Thymus (tissue), 14 donors: ENCODE data around the gene PSMA5. TPM values are rescaled to one million over a fixed set of nuclear protein-coding genes. Genes with fewer than 3 reads are reported as not detected.
"Not testable (repeated sequence)": the region's sequence is repeated elsewhere in the genome, so short reads cannot be mapped to it uniquely, and the experiment has no call there.

ENCODE experiments used
- DNase-seq, 9 donors: peaks; one replicate each; pipeline ENCODE4 v3.0.0-alpha.2; 2013; ENCODE audit warnings: low spot score in 9 of 9, low read depth in 6 of 9, missing footprints in 1 of 9
- H3K27ac ChIP-seq, 2 donors: one replicate each; pipeline ENCODE4 v1.5.1; 2013; ENCODE audit warnings: control low read depth in 1 of 2, low read depth in 1 of 2, low read length in 1 of 2, mild to moderate bottlenecking in 1 of 2, moderate library complexity in 1 of 2
- H3K27me3 ChIP-seq, 2 donors: one replicate each; pipeline ENCODE4 v1.5.1; 2013; ENCODE audit warnings: low read length in 1 of 2; ENCODE audit not compliant: control insufficient read depth in 2 of 2, insufficient read depth in 1 of 2
- H3K36me3 ChIP-seq, 2 donors: one replicate each; pipeline ENCODE4 v1.5.1; 2013; ENCODE audit warnings: low read length in 1 of 2, mild to moderate bottlenecking in 1 of 2, moderate library complexity in 1 of 2; ENCODE audit not compliant: control insufficient read depth in 2 of 2, insufficient read depth in 2 of 2
- H3K4me1 ChIP-seq, 2 donors: one replicate each; pipeline ENCODE4 v1.5.1; 2013; ENCODE audit warnings: low read length in 2 of 2; ENCODE audit not compliant: control insufficient read depth in 2 of 2, insufficient read depth in 2 of 2
- H3K4me3 ChIP-seq, 2 donors: one replicate each; pipeline ENCODE4 v1.5.1; 2013; ENCODE audit warnings: low read length in 2 of 2, control low read depth in 1 of 2, mild to moderate bottlenecking in 1 of 2
- H3K9me3 ChIP-seq, 2 donors: one replicate each; pipeline ENCODE4 v1.5.1; 2013; ENCODE audit warnings: low read length in 1 of 2, mild to moderate bottlenecking in 1 of 2; ENCODE audit not compliant: control insufficient read depth in 2 of 2, insufficient read depth in 1 of 2
- WGBS: extraction: QIAGEN DNeasy Blood & Tissue Kit; methylation state at CpG from one replicate; pipeline ENCODE4 v1.1.7; 2013; 5-methylcytosine and 5-hydroxymethylcytosine counted together
- long read RNA-seq, 10 donors: transcript quantifications; one replicate each; lab custom pipeline, GENCODE V29; 2026
- polyA plus RNA-seq: library from polyadenylated mRNA; stranded (reverse); fragments of 200-250 nt; gene quantifications from one replicate; pipeline ENCODE4 v1.2.3, GENCODE V29; 2013
- total RNA-seq: library from RNA; stranded (reverse); fragments of 120-200 nt; gene quantifications from one replicate; pipeline ENCODE4 v1.2.4, GENCODE V29; 2013
- donor health status: healthy.

PSMA5 gene
- total RNA-seq: 144 TPM
- 72.3 TPM for polyA plus RNA-seq
- long read RNA-seq, donor 1, transcript PSMA5-201 (9 exons, 3,729 nt): major isoform, 13 of 13 reads
- long read RNA-seq, donor 1, partial matches to known transcripts: 0 of 13 reads
- long read RNA-seq, donor 1, other reads (novel, unspliced or antisense): 0 of 13 reads
- long read RNA-seq, donor 2, transcript PSMA5-201 (9 exons, 3,729 nt): major isoform, 99 of 125 reads
- long read RNA-seq, donor 2, partial matches to known transcripts: 18 of 125 reads
- long read RNA-seq, donor 2, other reads (novel, unspliced or antisense): 7 of 125 reads
- long read RNA-seq, donor 3, transcript PSMA5-201 (9 exons, 3,729 nt): major isoform, 162 of 224 reads
- long read RNA-seq, donor 3, partial matches to known transcripts: 47 of 224 reads
- long read RNA-seq, donor 3, other reads (novel, unspliced or antisense): 15 of 224 reads
- long read RNA-seq, donor 4, transcript PSMA5-201 (9 exons, 3,729 nt): major isoform, 40 of 54 reads
- long read RNA-seq, donor 4, partial matches to known transcripts: 14 of 54 reads
- long read RNA-seq, donor 4, other reads (novel, unspliced or antisense): 0 of 54 reads
- long read RNA-seq, donor 5, transcript PSMA5-201 (9 exons, 3,729 nt): major isoform, 159 of 261 reads
- long read RNA-seq, donor 5, partial matches to known transcripts: 84 of 261 reads
- long read RNA-seq, donor 5, other reads (novel, unspliced or antisense): 17 of 261 reads
- long read RNA-seq, donor 6, transcript PSMA5-201 (9 exons, 3,729 nt): major isoform, 56 of 70 reads
- long read RNA-seq, donor 6, partial matches to known transcripts: 12 of 70 reads
- long read RNA-seq, donor 6, other reads (novel, unspliced or antisense): 0 of 70 reads
- long read RNA-seq, donor 7, transcript PSMA5-201 (9 exons, 3,729 nt): major isoform, 102 of 108 reads
- long read RNA-seq, donor 7, partial matches to known transcripts: 0 of 108 reads
- long read RNA-seq, donor 7, other reads (novel, unspliced or antisense): 5 of 108 reads
- long read RNA-seq, donor 8, transcript PSMA5-201 (9 exons, 3,729 nt): major isoform, 29 of 30 reads
- long read RNA-seq, donor 8, partial matches to known transcripts: 0 of 30 reads
- long read RNA-seq, donor 8, other reads (novel, unspliced or antisense): 0 of 30 reads
- long read RNA-seq, donor 9, transcript PSMA5-201 (9 exons, 3,729 nt): major isoform, 73 of 82 reads
- long read RNA-seq, donor 9, partial matches to known transcripts: 0 of 82 reads
- long read RNA-seq, donor 9, other reads (novel, unspliced or antisense): 7 of 82 reads
- long read RNA-seq, donor 10, transcript PSMA5-201 (9 exons, 3,729 nt): major isoform, 52 of 52 reads
- long read RNA-seq, donor 10, partial matches to known transcripts: 0 of 52 reads
- long read RNA-seq, donor 10, other reads (novel, unspliced or antisense): 0 of 52 reads

- peak; percentile 89 to 99 (median 96) for DNase-seq
- peak within 1 kb of the TSS; percentile 92 to 96 for H3K4me3 ChIP-seq
- WGBS: under 1% methylated on average over 50 of the region's 50 CpGs
- peak within 1 kb of the TSS; percentile 95 to 96 for H3K27ac ChIP-seq
- no peaks in the 10 kb centered on the region for H3K9me3 ChIP-seq
- peaks cover 0 to 2% of the 10 kb centered on the region in 2 donors for H3K36me3 ChIP-seq
- no peaks in the 10 kb centered on the region for H3K27me3 ChIP-seq
- peaks cover 7 to 14% of the 10 kb centered on the region in 2 donors for H3K4me1 ChIP-seq
These were observed at the start of gene PSMA5 for GRCh38 chr1:109426281-109427170. Gene PSMA5, minus strand, starts transcription at chr1:109426448. Its CDS starts 118 bp downstream, at chr1:109426330.

GRCh38 chr1:109475261-109475660, 49.0 kb upstream of the PSMA5 start:
- H3K4me3 ChIP-seq: no peak overlapping the region
- DNase-seq: no peak
- no peaks in the 10 kb centered on the region for H3K36me3 ChIP-seq
- H3K9me3 ChIP-seq: peaks cover 0 to 8% of the 10 kb centered on the region in 2 donors
- no peak overlapping the region for H3K27ac ChIP-seq
- WGBS: 88% methylated on average over 9 of the region's 9 CpGs
- H3K4me1 ChIP-seq: no peaks in the 10 kb centered on the region
- H3K27me3 ChIP-seq: peaks cover under 1 to 74% of the 10 kb centered on the region in 2 donors

GRCh38 chr1:109474697-109475096, 48.4 kb upstream of the PSMA5 start:
- no peak for DNase-seq
- 83% methylated on average over 1 of the region's 1 CpG for WGBS
- peaks cover 0 to 7% of the 10 kb centered on the region in 2 donors for H3K9me3 ChIP-seq
- no peaks in the 10 kb centered on the region for H3K36me3 ChIP-seq
- H3K4me3 ChIP-seq: no peak overlapping the region
- H3K27ac ChIP-seq: no peak overlapping the region
- H3K4me1 ChIP-seq: no peaks in the 10 kb centered on the region
- H3K27me3 ChIP-seq: peaks cover 3 to 74% of the 10 kb centered on the region in 2 donors

- DNase-seq, H3K4me3 ChIP-seq: not testable (repeated sequence)
- WGBS: 94% methylated on average over 12 of the region's 12 CpGs
These were observed 47.2 kb upstream of the PSMA5 start for GRCh38 chr1:109473284-109474057.

GRCh38 chr1:109472779-109473178, 46.5 kb upstream of the PSMA5 start:
- H3K9me3 ChIP-seq: peaks cover under 1 to 1% of the 10 kb centered on the region in 2 donors
- DNase-seq: no peak
- no peak overlapping the region for H3K4me3 ChIP-seq
- 81% methylated on average over 3 of the region's 3 CpGs for WGBS
- no peaks in the 10 kb centered on the region for H3K4me1 ChIP-seq
- H3K27ac ChIP-seq: no peak overlapping the region
- no peaks in the 10 kb centered on the region for H3K36me3 ChIP-seq
- H3K27me3 ChIP-seq: peaks cover 13 to 75% of the 10 kb centered on the region in 2 donors

More at GRCh38 chr1:109473284-109474057, 47.2 kb upstream of the PSMA5 start:
- H3K27me3 ChIP-seq: peaks cover 6 to 75% of the 10 kb centered on the region in 2 donors
- not testable (repeated sequence) for H3K4me1 ChIP-seq, H3K27ac ChIP-seq, H3K36me3 ChIP-seq, H3K9me3 ChIP-seq

- 70% methylated on average over 6 of the region's 6 CpGs for WGBS
- H3K27me3 ChIP-seq: peaks cover 33 to 85% of the 10 kb centered on the region in 2 donors
- no peak for DNase-seq
These were observed 44.0 kb upstream of the PSMA5 start for GRCh38 chr1:109470245-109470644.

GRCh38 chr1:109468903-109469302, 42.7 kb upstream of the PSMA5 start:
- WGBS: 25% methylated on average over 2 of the region's 2 CpGs
- H3K27me3 ChIP-seq: peaks cover 39 to 93% of the 10 kb centered on the region in 2 donors
- H3K4me3 ChIP-seq: no peak overlapping the region
- peaks cover 3% of the 10 kb centered on the region in 2 donors for H3K9me3 ChIP-seq
- H3K27ac ChIP-seq: no peak overlapping the region
- H3K4me1 ChIP-seq: peaks cover 6 to 11% of the 10 kb centered on the region in 2 donors
- DNase-seq: no peak
- no peaks in the 10 kb centered on the region for H3K36me3 ChIP-seq

More at GRCh38 chr1:109470245-109470644, 44.0 kb upstream of the PSMA5 start:
- Histone ChIP-seq H3K4me1 (peaks cover 6 to 11% of the 10 kb centered on the region in 2 donors), H3K9me3 (peaks cover 3% of the 10 kb centered on the region in 2 donors), H3K36me3 (no peaks in the 10 kb centered on the region), H3K4me3 (no peak overlapping the region), H3K27ac (no peak overlapping the region)
